ENCODE results near the gene PIP5K1C. TPM values are rescaled to one million over a fixed set of nuclear protein-coding genes. Genes with fewer than 3 reads are reported as not detected.

PIP5K1C gene
- total and polyA plus RNA-seq, 9 of the 15 experiments (the other 6 are each of a cell fraction or from before 2014, with no cell fraction given): 0.38 to 22.1 (median 4.1) TPM

DNA sequence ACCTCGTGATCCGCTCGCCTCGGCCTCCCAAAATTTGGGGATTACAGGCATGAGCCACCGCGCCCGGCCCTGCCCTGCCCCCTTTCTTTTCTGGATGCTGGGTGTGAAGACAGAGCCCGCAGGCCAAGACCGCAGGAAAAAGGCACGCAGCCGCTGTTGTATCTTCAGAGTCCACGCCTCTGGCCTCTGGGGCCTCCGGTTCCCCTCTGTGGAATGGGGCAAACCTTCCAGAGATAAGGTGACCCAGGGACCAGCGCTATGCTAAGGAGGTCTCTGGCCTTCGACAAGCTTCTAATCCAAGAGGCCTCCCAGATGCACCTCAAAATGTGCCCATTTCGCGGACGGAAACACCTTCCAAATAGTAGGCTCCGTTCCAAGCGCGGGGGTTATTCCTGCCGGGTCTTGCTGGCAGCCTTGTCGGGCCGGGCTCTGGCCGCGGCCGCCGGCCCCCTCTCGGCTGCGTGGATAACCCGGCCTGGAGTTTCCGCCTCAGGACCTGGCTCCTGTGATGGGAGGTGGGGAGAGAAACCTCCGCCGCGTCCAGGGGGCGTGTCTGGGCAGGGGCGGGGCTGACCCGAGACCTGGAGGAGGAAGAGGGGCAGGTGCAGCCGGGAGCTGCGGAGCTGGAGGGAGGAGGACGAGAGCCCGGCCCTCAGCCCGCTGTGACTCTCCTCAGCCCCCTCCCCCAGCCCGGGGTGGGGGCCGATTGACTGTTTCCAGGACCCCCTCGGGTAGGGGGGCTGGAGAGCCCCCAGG is 21.0 kb upstream of the PIP5K1C start (continued):
- TF ChIP-seq POLR2B (IDR thresholded peaks at IDR 0.05; ENCODE audit: low read depth, partially characterized antibody) (no peak), STAT5A (IDR thresholded peaks at IDR 0.05; ENCODE audit: borderline replicate concordance, low read length) (no peak; the same call in 1 of the 2 replicates), SNIP1 (IDR thresholded peaks at IDR 0.05; ENCODE audit: low read depth) (no peak), OTX1 (CRISPR knock-in tag; IDR thresholded peaks at IDR 0.05) (no peak), HNRNPUL1 (IDR thresholded peaks at IDR 0.05; ENCODE audit: low read length) (no peak), LEF1 (IDR thresholded peaks at IDR 0.05) (peak; percentile 55), HDAC3 (IDR thresholded peaks at IDR 0.05; ENCODE audit: borderline replicate concordance, partially characterized antibody) (peak; percentile 97), BRD4 (IDR thresholded peaks at IDR 0.05) (no peak), ETS1 (conservative IDR thresholded peaks at IDR 0.05; ENCODE audit: control insufficient read depth, low read depth, low read length) (no peak; the same call in 1 of the 2 replicates), TSC22D4 (tag; IDR thresholded peaks at IDR 0.05) (no peak), ZNF584 (CRISPR knock-in tag; IDR thresholded peaks at IDR 0.05; ENCODE audit: low read depth) (no peak), ZC3H8 (IDR thresholded peaks at IDR 0.05) (no peak), L3MBTL2 (IDR thresholded peaks at IDR 0.05) (peak; percentile 46; the same call in 1 of the 2 replicates), PREB (CRISPR knock-in tag; IDR thresholded peaks at IDR 0.05) (0 out of 2 replicates have a peak, but pooled peaks have one; percentile 1), MCM2 (IDR thresholded peaks at IDR 0.05; ENCODE audit: low read depth) (no peak), MCM7 (IDR thresholded peaks at IDR 0.05) (no peak), KHSRP (IDR thresholded peaks at IDR 0.05) (no peak), ZNF41 (CRISPR knock-in tag; conservative IDR thresholded peaks at IDR 0.05) (no peak), HDAC2 (IDR thresholded peaks at IDR 0.05) (peak; percentile 99), ATF1 (CRISPR knock-in tag; IDR thresholded peaks at IDR 0.05) (peak; percentile 29; the same call in 1 of the 2 replicates), ATF1 (tag; IDR thresholded peaks at IDR 0.05) (peak; percentile 80), KLF6 (CRISPR knock-in tag; IDR thresholded peaks at IDR 0.05; ENCODE audit: borderline replicate concordance) (no peak), RBFOX2 (IDR thresholded peaks at IDR 0.05; ENCODE audit: low read depth, low read length) (peak; percentile 39; the same call in 1 of the 2 replicates), MAFG (tag; conservative IDR thresholded peaks at IDR 0.05) (no peak)
- TF ChIP-seq, protein P1, sequence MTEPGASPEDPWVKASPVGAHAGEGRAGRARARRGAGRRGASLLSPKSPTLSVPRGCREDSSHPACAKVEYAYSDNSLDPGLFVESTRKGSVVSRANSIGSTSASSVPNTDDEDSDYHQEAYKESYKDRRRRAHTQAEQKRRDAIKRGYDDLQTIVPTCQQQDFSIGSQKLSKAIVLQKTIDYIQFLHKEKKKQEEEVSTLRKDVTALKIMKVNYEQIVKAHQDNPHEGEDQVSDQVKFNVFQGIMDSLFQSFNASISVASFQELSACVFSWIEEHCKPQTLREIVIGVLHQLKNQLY (CRISPR knock-in tag; conservative IDR thresholded peaks at IDR 0.05): no peak
- TF ChIP-seq, protein P2, sequence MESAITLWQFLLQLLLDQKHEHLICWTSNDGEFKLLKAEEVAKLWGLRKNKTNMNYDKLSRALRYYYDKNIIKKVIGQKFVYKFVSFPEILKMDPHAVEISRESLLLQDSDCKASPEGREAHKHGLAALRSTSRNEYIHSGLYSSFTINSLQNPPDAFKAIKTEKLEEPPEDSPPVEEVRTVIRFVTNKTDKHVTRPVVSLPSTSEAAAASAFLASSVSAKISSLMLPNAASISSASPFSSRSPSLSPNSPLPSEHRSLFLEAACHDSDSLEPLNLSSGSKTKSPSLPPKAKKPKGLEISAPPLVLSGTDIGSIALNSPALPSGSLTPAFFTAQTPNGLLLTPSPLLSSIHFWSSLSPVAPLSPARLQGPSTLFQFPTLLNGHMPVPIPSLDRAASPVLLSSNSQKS (CRISPR knock-in tag; IDR thresholded peaks at IDR 0.05): no peak
- TF ChIP-seq, protein P3, sequence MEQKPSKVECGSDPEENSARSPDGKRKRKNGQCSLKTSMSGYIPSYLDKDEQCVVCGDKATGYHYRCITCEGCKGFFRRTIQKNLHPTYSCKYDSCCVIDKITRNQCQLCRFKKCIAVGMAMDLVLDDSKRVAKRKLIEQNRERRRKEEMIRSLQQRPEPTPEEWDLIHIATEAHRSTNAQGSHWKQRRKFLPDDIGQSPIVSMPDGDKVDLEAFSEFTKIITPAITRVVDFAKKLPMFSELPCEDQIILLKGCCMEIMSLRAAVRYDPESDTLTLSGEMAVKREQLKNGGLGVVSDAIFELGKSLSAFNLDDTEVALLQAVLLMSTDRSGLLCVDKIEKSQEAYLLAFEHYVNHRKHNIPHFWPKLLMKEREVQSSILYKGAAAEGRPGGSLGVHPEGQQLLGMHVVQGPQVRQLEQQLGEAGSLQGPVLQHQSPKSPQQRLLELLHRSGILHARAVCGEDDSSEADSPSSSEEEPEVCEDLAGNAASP (IDR thresholded peaks at IDR 0.05): no peak
